K562 (cell line): Measurements from ENCODE around the gene CLCN6. TPM values are rescaled to one million over a fixed set of nuclear protein-coding genes. Genes with fewer than 3 reads are reported as not detected.

ENCODE experiments used
- ASH1L ChIP-seq: fragments of 450-650 bp; IDR thresholded peaks from 2 replicates; pipeline ENCODE4 v1.6.1; 2018; ENCODE audit warnings: borderline replicate concordance, mild to moderate bottlenecking, low read depth; ENCODE audit not compliant: partially characterized antibody
- CREB5 ChIP-seq: fragments of 250-450 bp; sonication (Bioruptor Pico); IDR thresholded peaks from 2 replicates; pipeline ENCODE4 v1.5.0; 2020; ENCODE audit warnings: mild to moderate bottlenecking
- ESRRA ChIP-seq: fragments of 450-650 bp; IDR thresholded peaks from 2 replicates; pipeline ENCODE4 v1.6.1; 2014; ENCODE audit warnings: low read depth, mild to moderate bottlenecking, moderate library complexity, borderline replicate concordance
- IRF1 ChIP-seq: sonication (generic); formaldehyde crosslinking; IDR thresholded peaks from 2 replicates; pipeline ENCODE4 v1.8.0; 2022; ENCODE audit warnings: missing genetic modification reagents, mild to moderate bottlenecking, borderline replicate concordance
- RAD21 ChIP-seq, 2 experiments: fragments of 250-450 bp in 1 of 2; fragments of 450-650 bp in 1 of 2; sonication (Bioruptor Pico) in 1 of 2; formaldehyde crosslinking in 1 of 2; IDR thresholded peaks in 1 of 2; conservative IDR thresholded peaks in 1 of 2; 2 replicates each; pipeline versions ENCODE4 v1.4.0 to v1.8.0; 2020 to 2022; ENCODE audit warnings: mild to moderate bottlenecking in 2 of 2, moderate library complexity in 1 of 2
- SMAD3 ChIP-seq: fragments of 450-650 bp; formaldehyde crosslinking; conservative IDR thresholded peaks from 2 replicates; pipeline ENCODE4 v1.4.0; 2020; ENCODE audit warnings: mild to moderate bottlenecking
- SUPT5H ChIP-seq: fragments of 450-650 bp; IDR thresholded peaks from 2 replicates; pipeline ENCODE4 v1.6.1; 2016
- VEZF1 ChIP-seq: fragments of 200-800 bp; sonication (Bioruptor generic); IDR thresholded peaks from 2 replicates; pipeline ENCODE4 v1.6.1; 2017; ENCODE audit warnings: missing genetic modification characterization, missing compliant biosample characterization
- ZBED1 ChIP-seq: IDR thresholded peaks from 2 replicates; pipeline ENCODE4 v1.6.1; 2014
- ZFP91 ChIP-seq: sonication (generic); formaldehyde crosslinking; IDR thresholded peaks from 2 replicates; pipeline ENCODE4 v1.8.0; 2022; ENCODE audit warnings: mild to moderate bottlenecking, missing genetic modification reagents
- ZFX ChIP-seq: sonication (generic); formaldehyde crosslinking; IDR thresholded peaks from 2 replicates; pipeline ENCODE4 v1.8.0; 2022; ENCODE audit warnings: mild to moderate bottlenecking, missing genetic modification reagents, moderate library complexity
- ZNF407 ChIP-seq: fragments of 450-650 bp; IDR thresholded peaks from 2 replicates; pipeline ENCODE4 v1.6.1; 2016; ENCODE audit warnings: low read depth
- polyA plus RNA-seq, 8 experiments: library from polyadenylated mRNA; depleted of rRNA in 4 of 8; stranded (reverse) in 5 of 8; unstranded in 3 of 8; fragments of >200 nt; fragmentation: Nextera tagmentation in 2 of 8; fragmentation: Illumina TruSeq in 1 of 8; extraction: Ambion mirVana in 2 of 8; extraction: Trizol in 1 of 8; gene quantifications; 2 replicates each; pipeline versions ENCODE4 v1.2.1 to v1.2.3, GENCODE V29; 2011 to 2014; ENCODE audit warnings: inconsistent platforms in 1 of 8, missing spikeins in 1 of 8
- total RNA-seq, 7 experiments: library from RNA; depleted of rRNA in 6 of 7; stranded (reverse); fragments of >200 nt in 6 of 7; fragmentation: Illumina TruSeq in 2 of 7; extraction: Trizol in 2 of 7; gene quantifications; 2 replicates each; pipeline versions ENCODE4 v1.2.1 to v1.2.3, GENCODE V29; 2011 to 2021; ENCODE audit warnings: low replicate concordance in 1 of 7

The CLCN6 gene
- total and polyA plus RNA-seq, 9 of the 15 experiments (the other 6 are each of a cell fraction or from before 2014, with no cell fraction given): 2.0 to 21.8 (median 13.6) TPM

GRCh38 chr1:11858968-11859871 lies 53.2 kb downstream of the CLCN6 start (continued):
- TF ChIP-seq ZNF407 (no peak), ZFP91 (no peak), ASH1L (no peak), SMAD3 (CRISPR knock-in tag) (0 out of 2 replicates have a peak, but pooled peaks have one; percentile 39), ESRRA (no peak), CREB5 (CRISPR knock-in tag) (no peak), ZBED1 (no peak), VEZF1 (CRISPR knock-in tag) (peak; percentile 46; the same call in 1 of the 2 replicates), IRF1 (CRISPR knock-in tag) (peak; percentile 71; the same call in 1 of the 2 replicates), ZFX (CRISPR knock-in tag) (no peak), SUPT5H (no peak), RAD21 (CRISPR knock-in tag; conservative IDR thresholded peaks at IDR 0.05 in 1 of 2, IDR thresholded peaks at IDR 0.05 in 1 of 2) (peak in 1 of 2 experiments; percentile 46; a peak in 2 of 4 replicates)
